Activated T-cell treated with anti-CD3 and anti-CD28 coated beads for 48 hours (primary cell): ENCODE measurements around the gene ERBB4.
"Not testable (repeated sequence)": the region's sequence is repeated elsewhere in the genome, so short reads cannot be mapped to it uniquely, and the experiment has no call there.

Experiments used
- DNase-seq: peaks from one replicate; pipeline ENCODE4 v3.0.0-alpha.2; 2020; ENCODE audit warnings: low read depth

The ERBB4 gene

GRCh38 chr2:212145121-212145520 is 393.5 kb downstream of the ERBB4 start:
- no peak for DNase-seq

GRCh38 chr2:212142631-212143030 is 396.0 kb downstream of the ERBB4 start:
- no peak for DNase-seq

- DNase-seq, result no peak
Observed at GRCh38 chr2:212141499-212141898, 397.1 kb downstream of the ERBB4 start.

- DNase-seq, result no peak
Observed at GRCh38 chr2:212136216-212136795, 402.3 kb downstream of the ERBB4 start.

GRCh38 chr2:212135739-212136138 is 402.9 kb downstream of the ERBB4 start:
- DNase-seq, result no peak

GRCh38 chr2:212133337-212133736 is 405.3 kb downstream of the ERBB4 start:
- no peak for DNase-seq

- DNase-seq, result no peak
Observed at GRCh38 chr2:212124598-212124997, 414.0 kb downstream of the ERBB4 start.

GRCh38 chr2:212119591-212119990 is 419.0 kb downstream of the ERBB4 start:
- no peak for DNase-seq

GRCh38 chr2:212117926-212118325 is 420.7 kb downstream of the ERBB4 start:
- no peak for DNase-seq

GRCh38 chr2:212114489-212114888 is 424.1 kb downstream of the ERBB4 start:
- no peak for DNase-seq

GRCh38 chr2:212112401-212112800 is 426.2 kb downstream of the ERBB4 start:
- no peak for DNase-seq

GRCh38 chr2:212109792-212110680 is 428.6 kb downstream of the ERBB4 start:
- no peak for DNase-seq

GRCh38 chr2:212109217-212109616 is 429.4 kb downstream of the ERBB4 start:
- no peak for DNase-seq

- no peak for DNase-seq
Observed at GRCh38 chr2:212107989-212108388, 430.6 kb downstream of the ERBB4 start.

- no peak for DNase-seq
Observed at GRCh38 chr2:212107014-212107413, 431.6 kb downstream of the ERBB4 start.

GRCh38 chr2:212106536-212106935 is 432.1 kb downstream of the ERBB4 start:
- DNase-seq, result not testable (repeated sequence)

- no peak for DNase-seq
Observed at GRCh38 chr2:212099658-212100057, 438.9 kb downstream of the ERBB4 start.

GRCh38 chr2:212098966-212099365 is 439.6 kb downstream of the ERBB4 start:
- DNase-seq, result no peak

- DNase-seq, result no peak
Observed at GRCh38 chr2:212097001-212097400, 441.6 kb downstream of the ERBB4 start.

GRCh38 chr2:212089873-212090272 is 448.7 kb downstream of the ERBB4 start:
- no peak for DNase-seq

- DNase-seq, result no peak
Observed at GRCh38 chr2:212088353-212088752, 450.2 kb downstream of the ERBB4 start.

GRCh38 chr2:212083492-212083891 is 455.1 kb downstream of the ERBB4 start:
- DNase-seq, result no peak

- no peak for DNase-seq
Observed at GRCh38 chr2:212078103-212078502, 460.5 kb downstream of the ERBB4 start.

- no peak for DNase-seq
Observed at GRCh38 chr2:212076456-212076855, 462.1 kb downstream of the ERBB4 start.
